Panc1 (cell line): Measurements from ENCODE around the gene TRPM4. TPM values are rescaled to one million over a fixed set of nuclear protein-coding genes. Genes with fewer than 3 reads are reported as not detected.

Experiments used
- ATAC-seq: fragments of 200-7000 bp; cut with Tn5 transposase; 2 replicates; pipeline ENCODE4 v1.9.1; 2020; ENCODE audit warnings: mild to moderate bottlenecking, moderate library complexity
- BruUV-seq: library from RNA; stranded (reverse); fragments of 400-500 nt; replicated peaks from 2 replicates; lab custom pipeline; 2021; lab: Mats Ljungman, UMichigan
- CTCF ChIA-PET: fragments of 300-600 bp; sonication (Branson Sonifier 250); formaldehyde crosslinking; loops from one replicate; lab custom pipeline; 2022; ENCODE audit warnings: antibody characterized with exemption; lab: Charles Lee
- POLR2A ChIA-PET: fragments of 300-600 bp; sonication (Branson Sonifier 250); formaldehyde crosslinking; loops from one replicate; lab custom pipeline; 2022; ENCODE audit warnings: antibody characterized with exemption; lab: Charles Lee
- DNase-seq: peaks from one replicate; pipeline ENCODE4 v3.0.0-alpha.2; 2010; ENCODE audit warnings: low read depth, low spot score
- H3K27ac ChIP-seq: 2 replicates; pipeline ENCODE4 v1.5.1; 2011; ENCODE audit warnings: mild to moderate bottlenecking, low read length, inconsistent platforms
- H3K27me3 ChIP-seq: fragments of 200-500 bp; sonication (Bioruptor generic); 2 replicates; pipeline ENCODE4 v1.6.0; 2014; ENCODE audit warnings: low read length, inconsistent platforms; ENCODE audit not compliant: control insufficient read depth, insufficient read depth
- H3K36me3 ChIP-seq: fragments of 200-500 bp; sonication (Bioruptor generic); 2 replicates; pipeline ENCODE4 v1.5.1; 2014; ENCODE audit warnings: inconsistent platforms, mild to moderate bottlenecking, low read length, moderate library complexity; ENCODE audit not compliant: control insufficient read depth, insufficient read depth
- H3K4me1 ChIP-seq: 2 replicates; pipeline ENCODE4 v1.5.1; 2011; ENCODE audit warnings: inconsistent platforms, mild to moderate bottlenecking, low read length, moderate library complexity; ENCODE audit not compliant: control insufficient read depth, insufficient read depth
- H3K4me3 ChIP-seq, 2 experiments: 2 replicates each; pipeline ENCODE4 v1.5.1; 2011 to 2012; ENCODE audit warnings: low read depth in 2 of 2, low read length in 2 of 2, mild to moderate bottlenecking in 2 of 2, inconsistent platforms in 1 of 2, moderate library complexity in 1 of 2
- H3K9me3 ChIP-seq: fragments of 200-500 bp; sonication (Bioruptor generic); 2 replicates; pipeline ENCODE4 v1.5.1; 2014; ENCODE audit warnings: low read depth, mild to moderate bottlenecking, inconsistent platforms, low read length, moderate library complexity; ENCODE audit not compliant: control insufficient read depth, insufficient read depth
- POLR2AphosphoS5 ChIP-seq: IDR thresholded peaks from 2 replicates; pipeline ENCODE4 v1.6.1; 2012; ENCODE audit warnings: mild to moderate bottlenecking, low read depth, low read length, moderate library complexity
- SIN3A ChIP-seq: IDR thresholded peaks from 2 replicates; pipeline ENCODE4 v1.6.1; 2012; ENCODE audit warnings: low read depth, mild to moderate bottlenecking, low read length, moderate library complexity, borderline replicate concordance; ENCODE audit not compliant: insufficient read depth
- TCF7L2 ChIP-seq: IDR thresholded peaks from 2 replicates; pipeline ENCODE4 v1.6.1; 2011; ENCODE audit warnings: mild to moderate bottlenecking, low read depth, low read length, inconsistent platforms
- in situ Hi-C: cut with HindIII; loops from 2 replicates; pipeline ENCODE4 v1.10.0; 2016; ENCODE audit warnings: low sequenced_read_pairs, low pct_unique_long_range_greater_than_20kb
- intact Hi-C: fragments of 100-400 bp; cut with micrococcal nuclease; formaldehyde crosslinking; loops from one replicate; pipeline ENCODE4 v1.10.0; 2022; ENCODE audit not compliant: unreplicated experiment
- total RNA-seq: library from RNA; stranded (reverse); gene quantifications from one replicate; pipeline ENCODE4 v1.2.1, GENCODE V29; 2021; ENCODE audit not compliant: unreplicated experiment
- TF ChIP-seq, protein P1 (sequence below): fragments of 450-650 bp; IDR thresholded peaks from 2 replicates; pipeline ENCODE4 v1.5.1; 2017; ENCODE audit warnings: mild to moderate bottlenecking
- TF ChIP-seq, protein P2 (sequence below), 2 experiments: IDR thresholded peaks; 2 replicates each; pipeline ENCODE4 v1.6.1; 2011 to 2012; ENCODE audit warnings: low read depth in 2 of 2, control low read depth in 1 of 2, low read length in 1 of 2, mild to moderate bottlenecking in 1 of 2, moderate library complexity in 1 of 2; ENCODE audit not compliant: insufficient read depth in 1 of 2

TRPM4 gene
- total RNA-seq, 1 experiment from 2014 or later: 19.4 TPM

DNA sequence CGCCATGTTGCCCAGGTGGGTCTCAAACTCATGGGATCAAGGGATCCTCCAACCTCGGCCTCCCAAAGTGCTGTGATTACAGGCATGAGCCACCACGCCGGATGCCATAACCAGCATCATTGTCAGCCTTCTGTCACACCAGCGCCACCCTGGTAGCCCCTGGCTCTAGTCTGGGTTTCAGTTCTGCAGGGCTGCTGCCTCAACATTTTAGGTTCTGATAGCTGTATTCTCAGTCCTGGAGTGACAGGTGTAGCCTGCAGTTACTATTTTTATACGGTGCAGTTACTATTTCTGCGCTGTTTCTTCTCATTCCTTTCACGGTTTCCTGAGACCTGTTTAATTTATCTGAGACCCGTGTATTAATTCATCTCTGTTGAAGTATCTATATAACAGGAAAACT lies 57.1 kb downstream of the TRPM4 start:
- no TSS peak for BruUV-seq
- H3K9me3 ChIP-seq: no peaks in the 10 kb centered on the region
- H3K36me3 ChIP-seq: no peaks in the 10 kb centered on the region; the same call in 1 of the 2 replicates
- in situ Hi-C loops: no loop called here
- no peak for DNase-seq
- H3K27me3 ChIP-seq: no peaks in the 10 kb centered on the region
- TF ChIP-seq POLR2AphosphoS5 (no peak), TCF7L2 (no peak), SIN3A (no peak)
- TF ChIP-seq, protein P1, sequence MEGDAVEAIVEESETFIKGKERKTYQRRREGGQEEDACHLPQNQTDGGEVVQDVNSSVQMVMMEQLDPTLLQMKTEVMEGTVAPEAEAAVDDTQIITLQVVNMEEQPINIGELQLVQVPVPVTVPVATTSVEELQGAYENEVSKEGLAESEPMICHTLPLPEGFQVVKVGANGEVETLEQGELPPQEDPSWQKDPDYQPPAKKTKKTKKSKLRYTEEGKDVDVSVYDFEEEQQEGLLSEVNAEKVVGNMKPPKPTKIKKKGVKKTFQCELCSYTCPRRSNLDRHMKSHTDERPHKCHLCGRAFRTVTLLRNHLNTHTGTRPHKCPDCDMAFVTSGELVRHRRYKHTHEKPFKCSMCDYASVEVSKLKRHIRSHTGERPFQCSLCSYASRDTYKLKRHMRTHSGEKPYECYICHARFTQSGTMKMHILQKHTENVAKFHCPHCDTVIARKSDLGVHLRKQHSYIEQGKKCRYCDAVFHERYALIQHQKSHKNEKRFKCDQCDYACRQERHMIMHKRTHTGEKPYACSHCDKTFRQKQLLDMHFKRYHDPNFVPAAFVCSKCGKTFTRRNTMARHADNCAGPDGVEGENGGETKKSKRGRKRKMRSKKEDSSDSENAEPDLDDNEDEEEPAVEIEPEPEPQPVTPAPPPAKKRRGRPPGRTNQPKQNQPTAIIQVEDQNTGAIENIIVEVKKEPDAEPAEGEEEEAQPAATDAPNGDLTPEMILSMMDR: no peak
- TF ChIP-seq, protein P2, sequence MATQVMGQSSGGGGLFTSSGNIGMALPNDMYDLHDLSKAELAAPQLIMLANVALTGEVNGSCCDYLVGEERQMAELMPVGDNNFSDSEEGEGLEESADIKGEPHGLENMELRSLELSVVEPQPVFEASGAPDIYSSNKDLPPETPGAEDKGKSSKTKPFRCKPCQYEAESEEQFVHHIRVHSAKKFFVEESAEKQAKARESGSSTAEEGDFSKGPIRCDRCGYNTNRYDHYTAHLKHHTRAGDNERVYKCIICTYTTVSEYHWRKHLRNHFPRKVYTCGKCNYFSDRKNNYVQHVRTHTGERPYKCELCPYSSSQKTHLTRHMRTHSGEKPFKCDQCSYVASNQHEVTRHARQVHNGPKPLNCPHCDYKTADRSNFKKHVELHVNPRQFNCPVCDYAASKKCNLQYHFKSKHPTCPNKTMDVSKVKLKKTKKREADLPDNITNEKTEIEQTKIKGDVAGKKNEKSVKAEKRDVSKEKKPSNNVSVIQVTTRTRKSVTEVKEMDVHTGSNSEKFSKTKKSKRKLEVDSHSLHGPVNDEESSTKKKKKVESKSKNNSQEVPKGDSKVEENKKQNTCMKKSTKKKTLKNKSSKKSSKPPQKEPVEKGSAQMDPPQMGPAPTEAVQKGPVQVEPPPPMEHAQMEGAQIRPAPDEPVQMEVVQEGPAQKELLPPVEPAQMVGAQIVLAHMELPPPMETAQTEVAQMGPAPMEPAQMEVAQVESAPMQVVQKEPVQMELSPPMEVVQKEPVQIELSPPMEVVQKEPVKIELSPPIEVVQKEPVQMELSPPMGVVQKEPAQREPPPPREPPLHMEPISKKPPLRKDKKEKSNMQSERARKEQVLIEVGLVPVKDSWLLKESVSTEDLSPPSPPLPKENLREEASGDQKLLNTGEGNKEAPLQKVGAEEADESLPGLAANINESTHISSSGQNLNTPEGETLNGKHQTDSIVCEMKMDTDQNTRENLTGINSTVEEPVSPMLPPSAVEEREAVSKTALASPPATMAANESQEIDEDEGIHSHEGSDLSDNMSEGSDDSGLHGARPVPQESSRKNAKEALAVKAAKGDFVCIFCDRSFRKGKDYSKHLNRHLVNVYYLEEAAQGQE (IDR thresholded peaks at IDR 0.05; ENCODE audit: insufficient read depth in 1 of 2, low read depth in 2 of 2, low read length in 1 of 2): no peak
- no peaks in the 10 kb centered on the region for H3K4me1 ChIP-seq
- intact Hi-C loops: no loop called here
- ATAC-seq: no peak
- ChIA-PET CTCF (no interaction called here), POLR2A (no interaction called here)
- H3K27ac ChIP-seq: no peak overlapping the region
- H3K4me3 ChIP-seq: no peak overlapping the region

DNA sequence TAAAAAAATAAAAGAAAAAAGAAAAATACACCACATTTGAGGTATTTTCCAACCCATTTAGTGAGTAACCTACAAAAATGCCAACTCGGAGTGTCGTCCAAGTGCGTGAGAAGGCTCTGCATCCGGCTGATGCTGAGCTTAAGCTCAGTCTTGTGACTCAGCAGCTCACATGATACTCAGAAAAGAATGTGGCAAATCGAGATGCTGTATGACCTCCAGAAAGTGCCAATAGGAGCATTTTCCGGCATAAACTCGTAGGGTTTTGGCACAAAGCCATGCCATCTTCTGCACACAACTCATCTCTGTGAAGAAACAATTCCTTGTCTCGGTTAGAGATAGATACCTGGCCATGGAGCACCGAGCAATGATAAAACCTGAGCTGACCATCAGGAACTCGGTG lies 58.5 kb downstream of the TRPM4 start:
- BruUV-seq: no TSS peak
- Histone ChIP-seq H3K36me3 (no peaks in the 10 kb centered on the region; the same call in 1 of the 2 replicates), H3K4me3 (no peak overlapping the region), H3K4me1 (no peaks in the 10 kb centered on the region), H3K9me3 (no peaks in the 10 kb centered on the region), H3K27ac (no peak overlapping the region), H3K27me3 (no peaks in the 10 kb centered on the region)
- ChIA-PET POLR2A (no interaction called here), CTCF (interaction anchor here (0.6 to 0.8 kb wide), 2 partner anchors 119 to 1573 kb away, joined by 5 to 9 read pairs; no protein-coding TSS in a partner anchor)
- TF ChIP-seq, protein P2 (IDR thresholded peaks at IDR 0.05; ENCODE audit: insufficient read depth in 1 of 2, low read depth in 2 of 2, low read length in 1 of 2): no peak
- no peak for TF ChIP-seq TCF7L2
- TF ChIP-seq, protein P1: no peak
- TF ChIP-seq POLR2AphosphoS5: no peak
- TF ChIP-seq SIN3A: no peak
- DNase-seq (no peak), ATAC-seq (no peak)
- intact Hi-C loops: no loop called here
- in situ Hi-C loops: no loop called here
